ENCODE results near the gene AUTS2. TPM values are rescaled to one million over a fixed set of nuclear protein-coding genes. Genes with fewer than 3 reads are reported as not detected.
"Not testable (repeated sequence)": the region's sequence is repeated elsewhere in the genome, so short reads cannot be mapped to it uniquely, and the experiment has no call there.

AUTS2 gene
- total and polyA plus RNA-seq, 10 donors, result 6.1 to 54.8 (median 29.1) TPM

DNA sequence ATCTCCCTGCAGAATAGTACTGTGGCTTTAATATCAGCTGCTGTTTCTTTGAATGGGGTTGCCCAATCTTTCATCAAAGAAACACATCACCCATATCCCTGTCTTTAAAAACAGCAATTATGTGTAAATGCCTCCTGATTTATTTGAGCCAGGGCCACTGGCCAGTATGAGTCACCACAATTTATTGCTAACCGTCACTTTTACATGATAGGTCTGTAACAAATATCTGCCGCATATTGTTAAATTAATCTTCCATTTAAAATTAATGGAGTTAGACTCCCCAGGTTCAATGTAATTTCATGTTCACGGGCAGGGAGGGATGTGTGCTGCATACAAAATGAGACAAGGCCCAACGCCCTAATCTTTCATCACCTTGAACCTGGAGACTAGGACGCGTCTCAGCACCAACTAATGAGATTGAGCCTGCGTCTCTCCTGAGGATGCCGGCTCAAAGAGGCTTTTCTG is 673.4 kb downstream of the AUTS2 start:
- 89 to 96% (median 92%) methylated on average over 8 of the region's 8 CpGs for WGBS, 5 donors

DNA sequence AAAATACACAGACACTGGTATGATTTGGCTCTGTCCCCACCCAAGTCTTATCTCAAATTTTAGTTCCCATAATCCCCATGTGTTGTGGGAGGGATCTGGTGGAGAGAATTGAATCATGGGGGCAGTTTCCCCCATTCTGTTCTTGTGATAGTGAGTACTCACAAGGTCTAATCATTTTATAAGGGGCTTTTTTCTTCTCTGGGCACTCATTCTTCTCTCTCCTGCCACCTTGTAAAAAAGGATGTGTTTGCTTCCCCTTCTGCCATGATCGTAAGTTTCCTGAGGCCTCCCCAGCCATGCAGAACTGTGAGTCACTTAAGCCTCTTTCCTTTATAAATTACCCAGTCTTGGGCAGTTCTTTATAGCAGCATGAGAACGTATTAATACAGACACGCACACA is 677.3 kb downstream of the AUTS2 start:
- DNase-seq; H3K4me1 ChIP-seq; H3K27me3 ChIP-seq (replicated peaks in 1 of 7); intact Hi-C loops (cut with DNase I; ENCODE audit: low total_unique reads); H3K9me3 ChIP-seq; H3K4me3 ChIP-seq; H3K36me3 ChIP-seq; H3K27ac ChIP-seq: not testable (repeated sequence)
- 73 to 80% (median 75%) methylated on average over 3 of the region's 3 CpGs for WGBS, 5 donors

More for the DNA sequence above, 673.4 kb downstream of the AUTS2 start:
- Histone ChIP-seq H3K4me1 (no peaks in the 10 kb centered on the region), H3K27ac (no peak overlapping the region), H3K4me3 (no peak overlapping the region), H3K9me3 (no peaks in the 10 kb centered on the region), H3K36me3 (no peaks in the 10 kb centered on the region), H3K27me3 (replicated peaks in 1 of 7) (no peaks in the 10 kb centered on the region)
- no peak for DNase-seq
- intact Hi-C loops (cut with DNase I; ENCODE audit: low total_unique reads), result no loop called here
- TF ChIP-seq POLR2A (IDR thresholded peaks at IDR 0.05) (no peak), POLR2AphosphoS5 (IDR thresholded peaks at IDR 0.05) (no peak)
- TF ChIP-seq, protein P1, sequence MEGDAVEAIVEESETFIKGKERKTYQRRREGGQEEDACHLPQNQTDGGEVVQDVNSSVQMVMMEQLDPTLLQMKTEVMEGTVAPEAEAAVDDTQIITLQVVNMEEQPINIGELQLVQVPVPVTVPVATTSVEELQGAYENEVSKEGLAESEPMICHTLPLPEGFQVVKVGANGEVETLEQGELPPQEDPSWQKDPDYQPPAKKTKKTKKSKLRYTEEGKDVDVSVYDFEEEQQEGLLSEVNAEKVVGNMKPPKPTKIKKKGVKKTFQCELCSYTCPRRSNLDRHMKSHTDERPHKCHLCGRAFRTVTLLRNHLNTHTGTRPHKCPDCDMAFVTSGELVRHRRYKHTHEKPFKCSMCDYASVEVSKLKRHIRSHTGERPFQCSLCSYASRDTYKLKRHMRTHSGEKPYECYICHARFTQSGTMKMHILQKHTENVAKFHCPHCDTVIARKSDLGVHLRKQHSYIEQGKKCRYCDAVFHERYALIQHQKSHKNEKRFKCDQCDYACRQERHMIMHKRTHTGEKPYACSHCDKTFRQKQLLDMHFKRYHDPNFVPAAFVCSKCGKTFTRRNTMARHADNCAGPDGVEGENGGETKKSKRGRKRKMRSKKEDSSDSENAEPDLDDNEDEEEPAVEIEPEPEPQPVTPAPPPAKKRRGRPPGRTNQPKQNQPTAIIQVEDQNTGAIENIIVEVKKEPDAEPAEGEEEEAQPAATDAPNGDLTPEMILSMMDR (IDR thresholded peaks at IDR 0.05 in 8 of 11, conservative IDR thresholded peaks at IDR 0.05 in 3 of 11), result no peak

DNA sequence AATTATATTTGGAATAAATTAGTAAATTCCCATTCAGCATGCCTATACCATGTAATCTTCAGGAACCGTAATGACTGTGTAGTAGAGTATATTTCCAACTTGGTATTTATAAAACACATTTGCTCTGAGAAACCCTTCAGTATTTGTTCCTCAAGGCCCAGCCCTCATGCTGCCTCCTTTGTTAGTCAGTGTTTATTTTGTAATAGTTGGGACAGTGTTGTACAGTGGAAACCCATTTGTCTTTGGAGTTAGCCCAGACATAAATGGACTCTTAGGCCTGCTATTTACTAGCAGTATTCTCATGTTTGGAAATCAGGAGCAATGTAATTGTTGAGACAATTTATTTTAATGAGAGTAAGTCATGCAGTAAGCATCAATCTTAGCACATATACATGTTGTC is 686.9 kb downstream of the AUTS2 start:
- no peak for DNase-seq
- intact Hi-C loops (cut with DNase I; ENCODE audit: low total_unique reads), result no loop called here
- no peaks in the 10 kb centered on the region for H3K4me1 ChIP-seq
- TF ChIP-seq POLR2A (IDR thresholded peaks at IDR 0.05) (no peak), POLR2AphosphoS5 (IDR thresholded peaks at IDR 0.05) (no peak)
- TF ChIP-seq, protein P1 (IDR thresholded peaks at IDR 0.05 in 8 of 11, conservative IDR thresholded peaks at IDR 0.05 in 3 of 11), result no peak
- no peaks in the 10 kb centered on the region for H3K9me3 ChIP-seq
- no peaks in the 10 kb centered on the region for H3K27me3 ChIP-seq (replicated peaks in 1 of 7)
- H3K36me3 ChIP-seq, result no peaks in the 10 kb centered on the region
- no peak overlapping the region for H3K4me3 ChIP-seq
- no peak overlapping the region for H3K27ac ChIP-seq
- WGBS, 5 donors, result 90 to 100% (median 94%) methylated on average over 1 of the region's 1 CpG

DNA sequence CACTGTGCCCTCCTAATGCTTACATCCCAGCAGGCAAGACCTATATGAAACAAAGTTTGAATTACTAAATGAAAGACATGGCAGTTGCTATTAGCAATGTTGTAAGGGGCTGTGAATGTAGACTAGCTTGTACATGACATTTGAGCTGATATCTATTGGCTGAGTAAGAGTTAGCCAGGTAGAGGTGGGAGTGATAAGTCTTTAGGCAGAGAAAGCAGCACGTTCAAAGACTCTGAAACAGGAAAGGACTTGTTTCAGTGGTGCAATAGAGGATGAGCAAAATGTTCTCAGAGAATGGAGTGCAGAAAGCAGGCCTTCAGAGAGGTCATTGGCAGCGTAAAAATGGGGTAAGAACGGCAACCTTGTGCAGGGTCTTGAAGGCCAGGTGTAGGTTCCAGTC is 687.6 kb downstream of the AUTS2 start:
- Histone ChIP-seq H3K9me3 (no peaks in the 10 kb centered on the region), H3K27me3 (replicated peaks in 1 of 7) (no peaks in the 10 kb centered on the region), H3K27ac (no peak overlapping the region), H3K4me1 (no peaks in the 10 kb centered on the region), H3K36me3 (no peaks in the 10 kb centered on the region), H3K4me3 (no peak overlapping the region)
- intact Hi-C loops (cut with DNase I; ENCODE audit: low total_unique reads), result no loop called here
- no peak for TF ChIP-seq POLR2A (IDR thresholded peaks at IDR 0.05)
- TF ChIP-seq, protein P1 (IDR thresholded peaks at IDR 0.05 in 8 of 11, conservative IDR thresholded peaks at IDR 0.05 in 3 of 11), result no peak
- TF ChIP-seq POLR2AphosphoS5 (IDR thresholded peaks at IDR 0.05), result no peak
- no peak for DNase-seq
- 84 to 95% (median 89%) methylated on average over 3 of the region's 3 CpGs for WGBS, 5 donors

Data from spleen (tissue), 11 donors.